ENCODE measurements around the gene INSR.

The INSR gene

DNA sequence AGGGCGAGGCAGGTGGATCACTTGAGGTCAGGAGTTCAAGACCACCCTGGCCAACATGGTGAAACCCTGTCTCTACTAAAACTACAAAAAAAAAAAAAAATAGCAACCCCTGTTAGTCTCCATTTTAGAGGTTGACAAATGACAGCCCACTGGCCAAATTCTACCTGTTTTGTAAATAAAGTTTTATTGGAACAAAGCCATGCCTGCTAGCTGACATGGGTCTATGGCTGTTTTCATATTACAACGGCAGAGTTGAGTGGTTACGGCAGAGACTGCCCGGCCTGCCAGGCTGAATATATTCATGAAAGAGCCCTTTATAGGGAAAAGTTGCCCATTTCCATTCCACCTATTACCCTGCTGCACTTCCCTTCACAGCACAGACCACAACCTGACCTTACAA lies 121.4 kb downstream of the INSR start:
- Histone ChIP-seq H3K36me3 (peaks cover 16% of the 10 kb centered on the region), H3K27me3 (no peaks in the 10 kb centered on the region), H3K9me3 (no peaks in the 10 kb centered on the region; the same call in 1 of the 2 replicates), H3K4me3 (ENCODE audit: low read depth, low read length) (no peak overlapping the region), H3K4me1 (no peaks in the 10 kb centered on the region)
- DNase-seq, result no peak
- TF ChIP-seq, protein P1, sequence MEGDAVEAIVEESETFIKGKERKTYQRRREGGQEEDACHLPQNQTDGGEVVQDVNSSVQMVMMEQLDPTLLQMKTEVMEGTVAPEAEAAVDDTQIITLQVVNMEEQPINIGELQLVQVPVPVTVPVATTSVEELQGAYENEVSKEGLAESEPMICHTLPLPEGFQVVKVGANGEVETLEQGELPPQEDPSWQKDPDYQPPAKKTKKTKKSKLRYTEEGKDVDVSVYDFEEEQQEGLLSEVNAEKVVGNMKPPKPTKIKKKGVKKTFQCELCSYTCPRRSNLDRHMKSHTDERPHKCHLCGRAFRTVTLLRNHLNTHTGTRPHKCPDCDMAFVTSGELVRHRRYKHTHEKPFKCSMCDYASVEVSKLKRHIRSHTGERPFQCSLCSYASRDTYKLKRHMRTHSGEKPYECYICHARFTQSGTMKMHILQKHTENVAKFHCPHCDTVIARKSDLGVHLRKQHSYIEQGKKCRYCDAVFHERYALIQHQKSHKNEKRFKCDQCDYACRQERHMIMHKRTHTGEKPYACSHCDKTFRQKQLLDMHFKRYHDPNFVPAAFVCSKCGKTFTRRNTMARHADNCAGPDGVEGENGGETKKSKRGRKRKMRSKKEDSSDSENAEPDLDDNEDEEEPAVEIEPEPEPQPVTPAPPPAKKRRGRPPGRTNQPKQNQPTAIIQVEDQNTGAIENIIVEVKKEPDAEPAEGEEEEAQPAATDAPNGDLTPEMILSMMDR (IDR thresholded peaks at IDR 0.05; ENCODE audit: low read depth, low read length), result no peak

DNA sequence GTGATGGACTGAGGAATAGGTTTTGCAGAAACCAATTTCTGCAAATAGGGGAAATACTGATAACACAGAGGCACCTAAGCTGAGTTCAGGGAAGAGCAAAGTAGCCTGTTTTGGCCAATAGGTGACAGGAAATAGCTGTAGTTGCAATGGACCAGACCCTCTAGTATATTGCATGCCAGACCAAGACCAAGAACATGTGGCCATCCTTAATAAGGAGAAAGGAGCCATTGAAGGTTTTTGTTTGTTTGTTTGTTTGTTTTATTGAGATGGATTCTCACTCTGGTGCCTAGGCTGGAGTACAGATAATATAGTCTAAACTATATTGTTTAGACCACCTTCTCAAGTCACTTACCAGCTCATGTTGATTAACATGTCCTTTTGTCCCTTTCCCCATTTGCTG lies 123.2 kb downstream of the INSR start:
- TF ChIP-seq, protein P1 (IDR thresholded peaks at IDR 0.05; ENCODE audit: low read depth, low read length), result no peak
- Histone ChIP-seq H3K9me3 (no peaks in the 10 kb centered on the region; the same call in 1 of the 2 replicates), H3K4me3 (ENCODE audit: low read depth, low read length) (no peak overlapping the region), H3K36me3 (peaks cover 16% of the 10 kb centered on the region), H3K4me1 (no peaks in the 10 kb centered on the region), H3K27me3 (no peaks in the 10 kb centered on the region)
- DNase-seq, result no peak

DNA sequence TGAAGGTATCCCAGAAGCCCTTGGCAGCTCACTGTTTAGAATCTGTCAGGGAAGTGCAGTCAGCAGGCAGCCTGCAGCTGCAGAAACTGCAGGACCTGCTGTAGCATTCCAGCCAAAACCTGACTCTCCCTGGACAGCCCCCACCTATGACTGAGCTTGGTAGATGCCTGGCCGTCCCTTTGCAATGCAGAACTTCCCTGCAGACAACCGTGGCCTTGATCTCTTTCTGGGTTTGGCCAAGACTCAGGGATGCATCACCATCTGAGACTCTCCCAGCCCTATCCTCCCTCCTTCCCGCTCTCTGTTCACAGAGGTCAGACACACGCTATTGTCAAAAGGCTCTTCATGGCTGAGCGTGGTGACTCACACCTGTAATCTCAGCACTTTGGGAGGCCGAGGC lies 125.3 kb downstream of the INSR start:
- TF ChIP-seq, protein P1 (IDR thresholded peaks at IDR 0.05; ENCODE audit: low read depth, low read length), result no peak
- Histone ChIP-seq H3K9me3 (no peaks in the 10 kb centered on the region; the same call in 1 of the 2 replicates), H3K4me3 (ENCODE audit: low read depth, low read length) (no peak overlapping the region), H3K36me3 (peaks cover 16% of the 10 kb centered on the region), H3K4me1 (no peaks in the 10 kb centered on the region), H3K27me3 (no peaks in the 10 kb centered on the region)
- DNase-seq, result no peak

DNA sequence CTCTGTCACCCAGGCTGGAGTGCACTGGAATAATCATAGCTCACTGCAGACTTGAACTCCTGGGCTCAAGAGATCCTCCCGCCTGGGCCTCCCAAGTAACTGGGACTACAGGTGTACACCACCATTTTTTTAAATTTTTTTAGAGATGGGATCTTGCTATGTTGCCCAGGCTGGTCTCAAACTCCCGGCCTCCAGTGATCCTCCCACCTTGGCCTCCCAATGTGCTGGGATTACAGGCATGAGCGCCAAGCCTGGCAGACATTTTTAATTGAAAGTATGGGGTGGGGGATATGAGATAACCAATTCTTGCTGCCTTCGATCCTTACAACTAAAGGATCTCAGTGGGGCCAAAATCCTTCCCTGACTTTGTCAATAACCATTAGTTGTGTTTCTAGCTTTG lies 132.9 kb downstream of the INSR start:
- TF ChIP-seq, protein P1 (IDR thresholded peaks at IDR 0.05; ENCODE audit: low read depth, low read length), result no peak
- no peak for DNase-seq
- Histone ChIP-seq H3K9me3 (no peaks in the 10 kb centered on the region), H3K27me3 (no peaks in the 10 kb centered on the region), H3K36me3 (peaks cover 5% of the 10 kb centered on the region), H3K4me3 (ENCODE audit: low read depth, low read length) (no peak overlapping the region), H3K4me1 (no peaks in the 10 kb centered on the region)

DNA sequence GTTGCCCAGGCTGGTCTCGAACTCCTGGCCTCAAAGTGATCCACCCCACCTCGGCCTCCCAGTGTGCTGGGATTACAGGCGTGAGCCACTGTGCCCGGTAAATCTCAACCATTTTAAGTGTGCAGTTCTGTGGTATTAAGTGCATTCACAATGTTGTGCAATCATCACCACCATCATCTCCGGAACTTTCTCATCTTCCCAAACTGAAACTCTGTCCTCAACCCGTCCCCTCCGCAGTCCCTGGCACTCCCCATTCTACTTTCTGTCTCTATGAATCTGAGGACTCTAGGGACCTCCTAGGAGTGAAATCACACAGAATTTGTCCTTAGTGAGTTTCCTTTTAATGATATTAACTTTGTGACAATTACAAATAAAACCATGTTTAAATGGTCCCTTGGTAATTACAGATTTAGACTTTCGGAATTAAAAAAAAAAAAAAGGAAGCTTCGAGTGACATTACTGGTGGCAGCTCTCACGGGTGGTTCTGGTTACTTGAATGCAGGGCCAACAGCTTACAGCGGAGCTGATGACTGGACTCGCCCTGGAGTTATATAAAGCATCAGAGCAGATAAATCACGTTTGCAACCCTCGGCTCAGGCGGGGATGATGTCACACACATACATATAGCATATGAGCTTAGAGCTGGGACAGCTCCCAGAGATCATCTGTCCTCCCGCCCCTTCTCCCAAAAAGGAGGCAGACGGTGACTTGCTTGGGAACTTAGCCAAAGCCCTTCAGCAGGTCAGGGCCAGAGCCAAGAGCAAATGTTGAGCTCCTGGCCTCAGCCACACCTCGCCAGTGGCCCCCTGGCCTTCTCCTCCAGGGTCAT lies 134.9 kb downstream of the INSR start:
- no peaks in the 10 kb centered on the region for H3K4me1 ChIP-seq
- DNase-seq, result no peak
- peaks cover 5% of the 10 kb centered on the region for H3K36me3 ChIP-seq
- H3K9me3 ChIP-seq, result no peaks in the 10 kb centered on the region
- TF ChIP-seq, protein P1 (IDR thresholded peaks at IDR 0.05; ENCODE audit: low read depth, low read length), result no peak
- H3K4me3 ChIP-seq (ENCODE audit: low read depth, low read length), result no peak overlapping the region
- H3K27me3 ChIP-seq, result no peaks in the 10 kb centered on the region

DNA sequence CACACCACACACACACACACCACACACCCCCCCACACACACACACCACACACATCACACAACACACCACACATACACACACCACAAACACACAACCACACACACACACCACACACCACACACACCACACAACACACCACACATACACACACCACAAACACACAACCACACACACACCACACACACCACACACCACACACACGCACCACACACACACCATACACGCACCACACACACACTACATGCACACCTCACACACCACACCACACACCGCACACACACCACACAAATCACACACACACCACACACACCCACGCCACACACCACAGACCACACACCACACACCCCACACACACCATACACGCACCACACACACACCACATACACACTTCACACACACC lies 141.2 kb downstream of the INSR start:
- no peaks in the 10 kb centered on the region for H3K27me3 ChIP-seq
- no peak for DNase-seq
- TF ChIP-seq, protein P1 (IDR thresholded peaks at IDR 0.05; ENCODE audit: low read depth, low read length), result no peak
- no peaks in the 10 kb centered on the region for H3K4me1 ChIP-seq
- H3K36me3 ChIP-seq, result no peaks in the 10 kb centered on the region
- H3K9me3 ChIP-seq, result no peaks in the 10 kb centered on the region
- H3K4me3 ChIP-seq (ENCODE audit: low read depth, low read length), result no peak overlapping the region

All from BE2C (cell line).